Measurements from ENCODE around the gene QTRT2. TPM values are rescaled to one million over a fixed set of nuclear protein-coding genes. Genes with fewer than 3 reads are reported as not detected.

Gene QTRT2
- total RNA-seq, 8 experiments from 2014 or later, result 9.2 to 33.2 (median 18.6) TPM

DNA sequence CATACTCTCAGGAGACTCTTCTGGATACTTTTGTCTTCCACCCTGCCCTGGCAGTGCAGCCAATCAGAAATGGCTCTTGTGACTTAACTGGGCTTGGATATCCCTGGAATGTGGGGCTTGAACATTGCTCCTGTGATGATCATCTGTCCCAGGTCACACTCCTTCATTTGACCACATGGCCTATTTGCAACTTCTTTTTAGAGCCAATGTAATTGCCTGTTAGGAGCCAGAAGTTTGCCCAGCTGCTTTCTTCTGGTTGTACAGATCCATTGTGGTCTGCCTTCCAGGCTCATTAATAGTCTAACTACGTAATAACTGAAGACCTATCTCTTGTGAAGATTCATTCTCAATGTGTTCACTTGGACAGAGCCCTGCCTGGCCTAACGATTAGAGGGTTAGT lies 29.8 kb downstream of the QTRT2 start:
- Histone ChIP-seq H3K4me1 (replicated peaks in 1 of 2) (no peaks in the 10 kb centered on the region), H3K27ac (no peak overlapping the region), H3K4me3 (no peak overlapping the region)
- no peak for ATAC-seq (replicated peaks in 6 of 8)
- 60 to 100% (median 100%) methylated on average over 1 to 2 of the region's 2 CpGs; no CpG with 5 or more reads in 1 of the 10 experiments for WGBS, 10 experiments
- in situ Hi-C loops (cut with MboI; ENCODE audit: low pct_unique_long_range_greater_than_20kb in 2 of 9, low sequenced_read_pairs in 9 of 9, unreplicated experiment in 9 of 9), result no loop called here

- in situ Hi-C loops (cut with MboI; ENCODE audit: low pct_unique_long_range_greater_than_20kb in 2 of 9, low sequenced_read_pairs in 9 of 9, unreplicated experiment in 9 of 9), result no loop called here
- Histone ChIP-seq H3K27ac (no peak overlapping the region), H3K4me3 (no peak overlapping the region), H3K4me1 (replicated peaks in 1 of 2) (peaks cover 0 to 2% of the 10 kb centered on the region in 2 donors)
- ATAC-seq (replicated peaks in 6 of 8), result no peak
These were observed 33.1 kb downstream of the QTRT2 start for GRCh38 chr3:114089675-114090074.

GRCh38 chr3:114092151-114093015 lies 35.8 kb downstream of the QTRT2 start:
- 25 to 65% (median 50%) methylated on average over 5 to 12 of the region's 13 CpGs; no CpG with 5 or more reads in 1 of the 10 experiments for whole genome bisulfite sequencing, 10 experiments
- in situ Hi-C loops (cut with MboI; ENCODE audit: low pct_unique_long_range_greater_than_20kb in 2 of 9, low sequenced_read_pairs in 9 of 9, unreplicated experiment in 9 of 9), result no loop called here
- peaks cover 0 to 2% of the 10 kb centered on the region in 2 donors for H3K4me1 ChIP-seq (replicated peaks in 1 of 2)
- H3K4me3 ChIP-seq, result no peak overlapping the region
- ATAC-seq (replicated peaks in 6 of 8), result peak in 1 of 8 experiments; percentile 37
- no peak overlapping the region for H3K27ac ChIP-seq

GRCh38 chr3:114093016-114093380 lies 36.5 kb downstream of the QTRT2 start:
- H3K4me3 ChIP-seq, result no peak overlapping the region
- ATAC-seq (replicated peaks in 6 of 8), result no peak
- H3K27ac ChIP-seq, result no peak overlapping the region
- 8 to 100% (median 64%) methylated on average over 1 to 3 of the region's 3 CpGs; no CpG with 5 or more reads in 1 of the 10 experiments for WGBS, 10 experiments
- in situ Hi-C loops (cut with MboI; ENCODE audit: low pct_unique_long_range_greater_than_20kb in 2 of 9, low sequenced_read_pairs in 9 of 9, unreplicated experiment in 9 of 9), result no loop called here
- peaks cover 0 to 2% of the 10 kb centered on the region in 2 donors for H3K4me1 ChIP-seq (replicated peaks in 1 of 2)

DNA sequence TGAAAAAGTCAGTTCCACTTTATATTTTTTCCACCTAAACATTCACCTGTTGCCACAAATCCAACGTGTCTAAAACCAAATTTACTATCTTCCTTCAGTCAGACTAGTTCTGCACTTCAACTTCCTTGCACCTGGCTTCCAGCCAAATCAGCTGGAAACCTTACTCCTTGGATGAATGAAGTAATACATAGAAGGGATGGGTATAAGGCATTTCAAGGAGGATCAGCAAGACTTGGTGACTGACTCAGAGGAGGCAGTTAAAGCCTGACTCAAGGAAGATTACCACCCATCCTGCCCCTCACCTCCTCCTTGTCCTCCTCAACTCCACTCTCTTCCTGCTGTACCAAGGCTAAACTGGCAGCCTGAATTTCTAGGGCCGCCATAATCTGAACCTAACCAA lies 37.1 kb downstream of the QTRT2 start:
- WGBS, 10 experiments, result 0 to 88% (median 50%) methylated on average over 1 to 2 of the region's 2 CpGs; no CpG with 5 or more reads in 3 of the 10 experiments
- peaks cover 0 to 2% of the 10 kb centered on the region in 2 donors for H3K4me1 ChIP-seq (replicated peaks in 1 of 2)
- in situ Hi-C loops (cut with MboI; ENCODE audit: low pct_unique_long_range_greater_than_20kb in 2 of 9, low sequenced_read_pairs in 9 of 9, unreplicated experiment in 9 of 9), result no loop called here
- no peak overlapping the region for H3K27ac ChIP-seq
- ATAC-seq (replicated peaks in 6 of 8), result peak in 2 of 8 experiments; percentile 72 to 90
- no peak overlapping the region for H3K4me3 ChIP-seq

GRCh38 chr3:114095796-114096195 lies 39.3 kb downstream of the QTRT2 start:
- peak in 2 of 8 experiments; percentile 50 to 56 for ATAC-seq (replicated peaks in 6 of 8)
- Histone ChIP-seq H3K4me1 (replicated peaks in 1 of 2) (peaks cover 0 to 2% of the 10 kb centered on the region in 2 donors), H3K4me3 (no peak overlapping the region), H3K27ac (no peak overlapping the region)
- WGBS, 10 experiments, result 4 to 92% (median 47%) methylated on average over 1 to 3 of the region's 3 CpGs
- in situ Hi-C loops (cut with MboI; ENCODE audit: low pct_unique_long_range_greater_than_20kb in 2 of 9, low sequenced_read_pairs in 9 of 9, unreplicated experiment in 9 of 9), result no loop called here

GRCh38 chr3:114101101-114101500 lies 44.6 kb downstream of the QTRT2 start:
- in situ Hi-C loops (cut with MboI; ENCODE audit: low pct_unique_long_range_greater_than_20kb in 2 of 9, low sequenced_read_pairs in 9 of 9, unreplicated experiment in 9 of 9), result no loop called here
- no peak for ATAC-seq (replicated peaks in 6 of 8)
- Histone ChIP-seq H3K4me3 (no peak overlapping the region), H3K4me1 (replicated peaks in 1 of 2) (no peaks in the 10 kb centered on the region), H3K27ac (no peak overlapping the region)
- 0 to 100% (median 42%) methylated on average over 1 of the region's 1 CpG; no CpG with 5 or more reads in 2 of the 10 experiments for WGBS, 10 experiments

- no peak overlapping the region for H3K27ac ChIP-seq
- H3K4me1 ChIP-seq (replicated peaks in 1 of 2), result no peaks in the 10 kb centered on the region
- WGBS, 10 experiments, result 57 to 100% (median 91%) methylated on average over 1 to 14 of the region's 27 CpGs; no CpG with 5 or more reads in 3 of the 10 experiments
- no peak overlapping the region for H3K4me3 ChIP-seq
- in situ Hi-C loops (cut with MboI; ENCODE audit: low pct_unique_long_range_greater_than_20kb in 2 of 9, low sequenced_read_pairs in 9 of 9, unreplicated experiment in 9 of 9), result no loop called here
- ATAC-seq (replicated peaks in 6 of 8), result no peak
These were observed 46.6 kb downstream of the QTRT2 start for GRCh38 chr3:114103181-114103580.

DNA sequence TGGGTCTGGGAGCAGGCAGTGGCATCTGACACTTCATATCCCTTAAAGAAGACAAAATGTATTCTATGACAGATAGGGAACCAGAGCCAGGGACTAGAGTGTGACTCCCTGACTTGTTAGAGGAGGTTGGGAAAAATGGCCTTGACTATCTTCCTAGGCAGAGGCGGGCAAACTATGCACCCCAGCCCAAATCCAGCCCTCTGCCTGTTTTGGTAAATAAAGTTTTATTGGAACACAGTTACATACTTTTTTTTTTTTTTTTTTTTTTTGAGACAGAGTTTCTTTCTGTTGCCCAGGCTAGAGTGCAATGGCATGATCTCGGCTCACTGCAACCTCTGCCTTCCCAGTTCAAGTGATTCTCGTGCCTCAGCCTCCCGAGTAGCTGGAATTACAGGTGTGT lies 47.3 kb downstream of the QTRT2 start:
- in situ Hi-C loops (cut with MboI; ENCODE audit: low pct_unique_long_range_greater_than_20kb in 2 of 9, low sequenced_read_pairs in 9 of 9, unreplicated experiment in 9 of 9), result no loop called here
- no peaks in the 10 kb centered on the region for H3K4me1 ChIP-seq (replicated peaks in 1 of 2)
- ATAC-seq (replicated peaks in 6 of 8), result no peak
- no peak overlapping the region for H3K4me3 ChIP-seq
- no peak overlapping the region for H3K27ac ChIP-seq
- WGBS, 10 experiments, result 60 to 100% (median 83%) methylated on average over 1 to 3 of the region's 4 CpGs; no CpG with 5 or more reads in 3 of the 10 experiments

DNA sequence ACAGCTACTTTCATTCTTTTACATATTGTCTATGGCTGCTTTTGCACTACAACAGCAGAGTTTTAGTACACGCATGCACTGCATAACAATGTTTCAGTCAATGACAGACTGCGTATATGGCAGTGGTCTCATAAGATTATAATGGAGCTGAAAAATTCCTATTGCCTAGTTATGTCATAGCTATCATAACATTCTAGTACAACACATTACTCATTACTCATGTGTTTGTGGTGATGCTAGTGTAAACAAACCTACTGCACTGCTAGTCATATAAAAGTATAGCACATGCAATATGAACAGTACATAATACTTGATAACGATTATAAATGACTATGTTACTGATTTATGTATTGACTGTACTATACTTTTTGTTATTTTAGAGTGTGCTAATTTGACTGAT lies 47.9 kb downstream of the QTRT2 start:
- Histone ChIP-seq H3K4me3 (no peak overlapping the region), H3K4me1 (replicated peaks in 1 of 2) (no peaks in the 10 kb centered on the region), H3K27ac (no peak overlapping the region)
- WGBS, 10 experiments, result 83 to 100% (median 95%) methylated on average over 1 to 3 of the region's 3 CpGs; no CpG with 5 or more reads in 3 of the 10 experiments
- in situ Hi-C loops (cut with MboI; ENCODE audit: low pct_unique_long_range_greater_than_20kb in 2 of 9, low sequenced_read_pairs in 9 of 9, unreplicated experiment in 9 of 9), result no loop called here
- no peak for ATAC-seq (replicated peaks in 6 of 8)

DNA sequence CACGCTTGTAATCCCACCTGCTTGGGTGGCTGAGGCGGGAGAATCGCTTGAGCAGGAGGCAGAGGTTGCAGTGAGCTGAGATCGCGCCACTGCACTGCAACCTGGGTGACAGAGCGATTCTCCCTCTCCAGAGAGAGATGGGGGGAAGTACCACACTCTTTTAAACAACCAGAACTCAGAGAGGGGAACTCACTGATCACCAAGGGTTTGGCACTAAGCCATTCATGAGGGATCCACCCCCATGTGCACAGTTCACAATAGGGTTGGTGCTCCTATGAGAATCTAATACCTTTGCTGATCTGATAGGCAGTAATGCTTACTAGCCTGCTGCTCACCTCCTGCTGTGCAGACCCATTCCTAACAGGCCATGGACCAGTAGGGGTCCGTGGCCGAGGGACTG lies 51.6 kb downstream of the QTRT2 start:
- in situ Hi-C loops (cut with MboI; ENCODE audit: low pct_unique_long_range_greater_than_20kb in 2 of 9, low sequenced_read_pairs in 9 of 9, unreplicated experiment in 9 of 9), result no loop called here
- no peaks in the 10 kb centered on the region for H3K4me1 ChIP-seq (replicated peaks in 1 of 2)
- no peak for ATAC-seq (replicated peaks in 6 of 8)
- no peak overlapping the region for H3K27ac ChIP-seq
- H3K4me3 ChIP-seq, result no peak overlapping the region
- 66 to 100% (median 90%) methylated on average over 1 to 7 of the region's 8 CpGs; no CpG with 5 or more reads in 3 of the 10 experiments for WGBS, 10 experiments

DNA sequence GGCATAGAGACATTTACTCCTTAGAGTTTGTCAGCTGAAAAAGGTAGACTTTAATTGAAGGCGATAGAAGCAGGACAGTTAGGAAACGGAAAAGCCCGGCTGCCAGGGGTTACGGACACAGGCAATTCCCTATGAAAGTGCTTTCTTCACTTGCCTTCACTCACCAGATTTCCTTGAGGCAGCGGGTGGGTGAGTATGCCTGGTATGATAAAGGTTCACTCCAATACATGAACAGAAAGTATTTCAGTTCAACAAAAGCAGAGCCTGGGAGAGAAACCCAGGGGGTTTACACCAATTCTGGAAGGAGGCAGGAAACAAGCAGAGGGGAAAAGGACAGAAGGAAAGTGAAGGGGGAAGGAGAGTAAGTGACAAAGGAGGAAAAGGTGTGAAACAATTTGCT lies 53.9 kb downstream of the QTRT2 start:
- no peak for ATAC-seq (replicated peaks in 6 of 8)
- Histone ChIP-seq H3K4me3 (no peak overlapping the region), H3K27ac (no peak overlapping the region), H3K4me1 (replicated peaks in 1 of 2) (no peaks in the 10 kb centered on the region)
- in situ Hi-C loops (cut with MboI; ENCODE audit: low pct_unique_long_range_greater_than_20kb in 2 of 9, low sequenced_read_pairs in 9 of 9, unreplicated experiment in 9 of 9), result no loop called here
- 42 to 81% (median 70%) methylated on average over 3 to 5 of the region's 5 CpGs; no CpG with 5 or more reads in 1 of the 10 experiments for WGBS, 10 experiments

DNA sequence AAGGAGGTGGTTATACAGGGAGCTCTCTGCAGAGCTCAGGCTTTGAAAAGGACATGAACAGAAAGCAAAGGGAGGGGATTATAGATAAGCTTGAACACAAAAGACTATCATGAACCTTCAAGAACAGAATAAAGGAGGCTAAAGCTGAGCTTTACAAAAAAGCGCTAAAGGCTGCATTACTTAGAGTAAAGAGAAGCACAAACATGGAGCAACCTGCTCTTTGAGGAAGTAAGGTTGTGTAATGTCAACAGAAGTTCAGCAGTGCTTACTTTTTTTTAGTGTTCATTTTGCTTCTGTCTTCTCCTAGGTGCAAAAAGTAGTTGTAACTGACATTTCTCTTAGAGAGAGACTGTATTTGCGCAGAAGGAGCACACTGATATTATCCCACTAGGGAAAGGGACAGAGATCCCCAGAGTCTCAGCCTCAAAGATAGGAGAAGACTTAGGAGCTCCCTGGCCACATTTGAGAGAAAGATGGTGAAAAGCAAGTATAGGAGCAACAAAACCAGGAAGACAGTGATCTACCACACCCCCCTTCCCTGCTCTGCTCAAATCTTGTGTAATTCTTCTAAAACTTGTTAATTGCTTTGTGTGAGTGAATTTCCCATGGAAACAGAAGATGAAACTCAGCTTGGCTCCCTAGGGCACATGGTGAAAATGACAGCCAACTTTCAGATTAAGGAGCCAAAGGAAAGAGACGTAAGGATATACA lies 54.7 kb downstream of the QTRT2 start:
- 50 to 100% (median 79%) methylated on average over 1 to 3 of the region's 3 CpGs for WGBS, 10 experiments

More for the DNA sequence above, 54.7 kb downstream of the QTRT2 start:
- Histone ChIP-seq H3K4me1 (replicated peaks in 1 of 2) (no peaks in the 10 kb centered on the region), H3K27ac (no peak overlapping the region), H3K4me3 (no peak overlapping the region)
- ATAC-seq (replicated peaks in 6 of 8), result no peak
- in situ Hi-C loops (cut with MboI; ENCODE audit: low pct_unique_long_range_greater_than_20kb in 2 of 9, low sequenced_read_pairs in 9 of 9, unreplicated experiment in 9 of 9), result no loop called here

Data from motor neuron (in vitro differentiated cells).